ENCODE results near the gene TCP11L1. TPM values are rescaled to one million over a fixed set of nuclear protein-coding genes. Genes with fewer than 3 reads are reported as not detected.

TCP11L1 gene
- total and polyA plus RNA-seq, 7 donors: 4.2 to 70.3 (median 38.7) TPM

- H3K36me3 ChIP-seq: no peaks in the 10 kb centered on the region
Measured at GRCh38 chr11:33016654-33017053, 22.7 kb upstream of the TCP11L1 start.

DNA sequence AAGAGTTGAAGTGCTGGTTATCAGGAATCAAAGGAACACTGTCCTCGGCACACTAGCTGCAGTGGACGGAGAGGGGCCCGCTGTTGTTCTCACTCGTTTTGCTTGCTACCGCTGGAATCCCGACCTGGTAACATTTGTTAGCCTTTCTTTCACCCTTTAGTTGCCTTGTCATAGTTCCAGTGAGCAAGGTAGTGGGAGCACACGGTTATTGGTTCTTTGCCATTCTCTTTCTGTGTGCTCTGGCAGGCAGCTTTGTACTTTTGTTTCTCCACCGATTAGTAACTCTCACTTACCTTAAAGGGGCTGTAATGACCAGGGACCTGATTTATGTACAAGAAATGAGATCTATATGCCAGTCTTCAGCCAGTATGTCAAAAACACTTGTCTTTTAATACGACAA is 21.9 kb upstream of the TCP11L1 start:
- TF ChIP-seq CTCF (IDR thresholded peaks at IDR 0.05) (no peak), EP300 (IDR thresholded peaks at IDR 0.05) (no peak), POLR2A (IDR thresholded peaks at IDR 0.05) (no peak), POLR2AphosphoS5 (IDR thresholded peaks at IDR 0.05) (no peak)
- peak overlapping the region in 1 of 4 donors; percentile 3 for H3K4me3 ChIP-seq
- H3K4me1 ChIP-seq: peaks cover 0 to 19% (median 10%) of the 10 kb centered on the region in 4 donors
- no peak for DNase-seq
- no peak overlapping the region for H3K27ac ChIP-seq
- no peaks in the 10 kb centered on the region for H3K36me3 ChIP-seq
- no peaks in the 10 kb centered on the region for H3K9me3 ChIP-seq
- no peaks in the 10 kb centered on the region for H3K27me3 ChIP-seq
- WGBS, 2 donors: 85 to 93% methylated on average over 9 of the region's 9 CpGs
- intact Hi-C loops (cut with DNase I): loop anchor here (10.0 kb wide), 1 partner anchor 53 kb away; no protein-coding TSS in a partner anchor

More at GRCh38 chr11:33016654-33017053, 22.7 kb upstream of the TCP11L1 start:
- H3K27ac ChIP-seq: peak overlapping the region in 3 of 4 donors; percentile 62 to 82 (median 72)
- H3K4me3 ChIP-seq: peak overlapping the region; percentile 40 to 77 (median 66)
- no peak for TF ChIP-seq POLR2AphosphoS5 (IDR thresholded peaks at IDR 0.05)
- no peak for TF ChIP-seq CTCF (IDR thresholded peaks at IDR 0.05)
- no peak for TF ChIP-seq POLR2A (IDR thresholded peaks at IDR 0.05)
- no peaks in the 10 kb centered on the region for H3K27me3 ChIP-seq
- intact Hi-C loops (cut with DNase I): loop anchor here (10.0 kb wide), 1 partner anchor 52 kb away; no protein-coding TSS in a partner anchor
- peaks cover 0 to 13% (median 10%) of the 10 kb centered on the region in 4 donors for H3K4me1 ChIP-seq
- 66 to 70% methylated on average over 4 of the region's 4 CpGs for WGBS, 2 donors
- DNase-seq: no peak
- H3K9me3 ChIP-seq: no peaks in the 10 kb centered on the region

DNA sequence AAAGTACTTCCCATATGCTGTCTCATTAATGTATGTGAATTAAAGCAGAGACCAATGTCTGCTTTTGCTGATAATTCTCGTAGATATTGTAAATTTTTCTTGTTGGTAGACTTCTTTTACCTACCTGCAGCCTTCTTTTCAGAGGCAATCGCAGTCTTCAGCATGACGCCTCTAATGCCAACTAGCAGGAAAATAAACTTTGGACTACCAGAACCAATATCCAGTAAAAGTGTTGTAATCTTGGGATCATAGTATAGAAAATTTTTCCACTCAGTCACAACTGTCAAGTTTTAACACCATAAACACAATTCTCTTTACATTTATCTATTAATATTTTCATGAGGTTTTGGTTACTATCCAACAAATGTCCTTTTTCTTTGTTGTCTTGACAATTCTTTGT is 21.4 kb upstream of the TCP11L1 start:
- H3K4me3 ChIP-seq: no peak overlapping the region
- intact Hi-C loops (cut with DNase I): loop anchor here (10.0 kb wide), 1 partner anchor 53 kb away; no protein-coding TSS in a partner anchor
- no peaks in the 10 kb centered on the region for H3K9me3 ChIP-seq
- H3K27ac ChIP-seq: no peak overlapping the region
- DNase-seq: no peak
- H3K4me1 ChIP-seq: peaks cover 0 to 22% (median 10%) of the 10 kb centered on the region in 4 donors
- 82 to 90% methylated on average over 3 of the region's 3 CpGs for WGBS, 2 donors
- H3K36me3 ChIP-seq: no peaks in the 10 kb centered on the region
- no peak for TF ChIP-seq POLR2AphosphoS5 (IDR thresholded peaks at IDR 0.05)
- TF ChIP-seq EP300 (IDR thresholded peaks at IDR 0.05): no peak
- no peaks in the 10 kb centered on the region for H3K27me3 ChIP-seq

GRCh38 chr11:33018840-33019239 is 20.5 kb upstream of the TCP11L1 start:
- no peak for DNase-seq
- Histone ChIP-seq H3K4me3 (no peak overlapping the region), H3K27me3 (no peaks in the 10 kb centered on the region), H3K36me3 (no peaks in the 10 kb centered on the region), H3K4me1 (peaks cover 0 to 22% (median 10%) of the 10 kb centered on the region in 4 donors), H3K9me3 (no peaks in the 10 kb centered on the region), H3K27ac (no peak overlapping the region)
- 88 to 89% methylated on average over 6 of the region's 6 CpGs for WGBS, 2 donors
- intact Hi-C loops (cut with DNase I): loop anchor here (10.0 kb wide), 1 partner anchor 54 kb away; no protein-coding TSS in a partner anchor
- no peak for TF ChIP-seq POLR2AphosphoS5 (IDR thresholded peaks at IDR 0.05)
- TF ChIP-seq POLR2A (IDR thresholded peaks at IDR 0.05): no peak
- no peak for TF ChIP-seq EP300 (IDR thresholded peaks at IDR 0.05)
- no peak for TF ChIP-seq CTCF (IDR thresholded peaks at IDR 0.05)

DNA sequence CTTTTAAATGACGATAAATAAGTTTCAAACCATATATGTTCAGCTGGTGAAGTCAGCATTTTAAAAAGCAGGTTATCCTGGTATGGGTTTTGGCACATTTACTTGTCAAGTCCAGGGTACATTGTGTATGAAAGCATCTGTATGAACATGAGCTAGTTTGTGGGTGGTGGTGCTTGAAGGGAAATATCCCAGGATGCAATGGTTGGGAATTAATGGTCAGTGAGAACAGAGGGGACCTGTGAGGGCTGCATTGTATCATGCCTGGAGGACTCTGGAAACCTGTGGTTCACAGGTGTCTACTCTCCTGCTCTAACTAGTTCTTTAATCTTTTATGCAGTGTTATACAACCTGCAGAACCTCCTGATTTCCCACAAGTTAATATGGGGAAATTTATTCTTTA is 17.9 kb upstream of the TCP11L1 start:
- H3K4me3 ChIP-seq: no peak overlapping the region
- H3K36me3 ChIP-seq: no peaks in the 10 kb centered on the region
- TF ChIP-seq CTCF (IDR thresholded peaks at IDR 0.05): no peak
- no peak for TF ChIP-seq EP300 (IDR thresholded peaks at IDR 0.05)
- no peak for TF ChIP-seq POLR2A (IDR thresholded peaks at IDR 0.05)
- TF ChIP-seq POLR2AphosphoS5 (IDR thresholded peaks at IDR 0.05): no peak
- no peak for DNase-seq
- no peaks in the 10 kb centered on the region for H3K27me3 ChIP-seq
- intact Hi-C loops (cut with DNase I): no loop called here
- 94 to 99% methylated on average over 1 of the region's 1 CpG for WGBS, 2 donors
- peaks cover 0 to 19% (median 6%) of the 10 kb centered on the region in 4 donors for H3K4me1 ChIP-seq
- H3K9me3 ChIP-seq: no peaks in the 10 kb centered on the region
- no peak overlapping the region for H3K27ac ChIP-seq

Measured in sigmoid colon (tissue), 7 donors.